AG10803 (cell line): ENCODE data around the gene PRRT4.

Experiments
- DNase-seq: peaks from one replicate; pipeline ENCODE4 v3.0.0; 2010; ENCODE audit warnings: low read depth
- H3K4me3 ChIP-seq: 2 replicates; pipeline ENCODE4 v1.5.1; 2011; ENCODE audit warnings: mild to moderate bottlenecking, low read length, control low read depth
- TF ChIP-seq, protein P1 (sequence below): conservative IDR thresholded peaks from 2 replicates; pipeline ENCODE4 v1.5.1; 2011; ENCODE audit warnings: mild to moderate bottlenecking, low read length, control low read depth, inconsistent platforms

Gene PRRT4

DNA sequence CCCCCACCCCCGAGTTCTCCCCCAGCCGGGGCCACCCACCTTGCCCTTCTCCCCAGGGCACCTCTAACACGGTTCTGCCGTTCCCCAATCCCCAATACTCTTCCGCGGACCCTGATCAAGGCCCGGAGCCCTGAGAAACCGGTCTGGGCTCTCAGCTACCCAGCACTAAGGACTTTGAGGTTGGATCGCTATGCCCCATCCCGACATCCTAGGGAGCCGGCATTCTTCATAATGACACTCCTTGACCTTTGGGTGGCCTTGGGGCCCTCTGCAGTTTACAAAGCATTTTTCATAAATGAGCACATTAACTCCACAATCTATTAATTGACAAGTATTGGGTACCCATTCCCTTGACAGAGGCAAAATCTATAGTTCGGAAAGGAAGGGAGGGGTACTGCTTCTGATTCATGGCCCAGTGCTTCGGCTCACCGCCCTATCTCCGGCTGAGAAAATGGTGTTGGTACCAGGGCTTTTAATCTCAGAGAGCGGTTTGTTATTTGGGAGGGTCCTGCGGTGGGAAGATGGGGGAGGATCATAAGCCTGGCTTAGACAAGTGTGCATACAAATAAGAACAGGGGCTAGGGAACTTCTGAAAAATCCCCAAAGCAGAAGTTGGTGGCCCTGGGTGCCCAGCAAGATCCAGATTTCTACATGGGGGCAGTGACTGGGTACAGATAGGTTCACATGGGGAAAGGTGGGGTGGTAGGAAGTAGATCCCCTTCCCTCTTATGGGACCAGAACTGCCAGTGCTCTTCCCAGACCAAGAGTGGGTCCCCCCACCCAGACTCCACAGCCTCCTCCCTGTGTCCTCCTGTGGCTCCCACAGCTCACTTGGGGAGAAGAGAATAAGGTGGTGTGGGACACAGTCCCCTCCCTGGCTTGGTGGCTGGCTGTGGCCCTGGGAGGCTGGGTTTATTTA, 45.1 kb upstream of the PRRT4 start:
- DNase-seq: no peak
- TF ChIP-seq, protein P1, sequence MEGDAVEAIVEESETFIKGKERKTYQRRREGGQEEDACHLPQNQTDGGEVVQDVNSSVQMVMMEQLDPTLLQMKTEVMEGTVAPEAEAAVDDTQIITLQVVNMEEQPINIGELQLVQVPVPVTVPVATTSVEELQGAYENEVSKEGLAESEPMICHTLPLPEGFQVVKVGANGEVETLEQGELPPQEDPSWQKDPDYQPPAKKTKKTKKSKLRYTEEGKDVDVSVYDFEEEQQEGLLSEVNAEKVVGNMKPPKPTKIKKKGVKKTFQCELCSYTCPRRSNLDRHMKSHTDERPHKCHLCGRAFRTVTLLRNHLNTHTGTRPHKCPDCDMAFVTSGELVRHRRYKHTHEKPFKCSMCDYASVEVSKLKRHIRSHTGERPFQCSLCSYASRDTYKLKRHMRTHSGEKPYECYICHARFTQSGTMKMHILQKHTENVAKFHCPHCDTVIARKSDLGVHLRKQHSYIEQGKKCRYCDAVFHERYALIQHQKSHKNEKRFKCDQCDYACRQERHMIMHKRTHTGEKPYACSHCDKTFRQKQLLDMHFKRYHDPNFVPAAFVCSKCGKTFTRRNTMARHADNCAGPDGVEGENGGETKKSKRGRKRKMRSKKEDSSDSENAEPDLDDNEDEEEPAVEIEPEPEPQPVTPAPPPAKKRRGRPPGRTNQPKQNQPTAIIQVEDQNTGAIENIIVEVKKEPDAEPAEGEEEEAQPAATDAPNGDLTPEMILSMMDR: no peak
- H3K4me3 ChIP-seq: peak overlapping the region; percentile 28

DNA sequence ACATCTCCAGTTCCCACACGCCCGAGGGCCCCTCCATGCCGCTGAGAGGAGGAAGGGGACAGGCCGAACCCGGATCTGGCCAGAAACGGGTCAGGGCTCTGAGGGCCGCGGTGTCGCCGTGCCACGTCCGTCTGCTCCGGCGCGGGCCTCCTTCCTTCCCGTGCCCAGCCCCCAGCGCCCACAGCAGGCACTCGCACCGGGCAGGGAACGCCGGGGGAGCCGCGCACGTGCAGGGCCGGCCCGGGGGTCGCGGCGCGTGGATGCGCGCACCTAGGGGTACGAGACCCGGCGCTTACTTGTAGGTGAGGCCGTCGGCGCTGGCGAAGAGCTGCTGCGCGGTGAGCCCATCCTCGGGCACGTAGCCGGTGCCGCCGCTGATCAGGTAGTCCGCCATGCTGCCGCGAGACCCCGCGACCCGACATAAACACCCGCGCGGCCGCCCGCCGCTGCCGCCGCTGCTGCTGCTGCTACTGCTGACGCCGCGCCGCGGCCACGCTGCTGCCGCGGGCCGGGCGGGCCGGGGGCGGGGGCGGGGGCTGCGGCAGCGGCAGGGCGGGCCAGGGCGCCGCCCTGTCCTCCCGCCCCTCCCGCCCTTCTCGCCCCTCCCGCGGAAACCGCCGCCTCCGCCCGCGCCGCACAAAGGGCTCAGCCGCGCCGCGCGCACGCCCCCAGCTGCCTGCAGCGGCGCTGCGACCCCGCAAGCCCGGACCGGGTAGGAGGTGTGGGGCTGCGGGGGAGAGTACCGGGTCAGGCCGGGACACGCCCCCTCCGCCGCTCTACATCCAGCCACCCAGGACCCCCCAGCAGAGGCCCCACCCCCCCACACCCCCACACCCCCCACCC, 44.2 kb upstream of the PRRT4 start:
- DNase-seq: peak; percentile 29
- TF ChIP-seq, protein P1: no peak
- peak overlapping the region; percentile 80 for H3K4me3 ChIP-seq

DNA sequence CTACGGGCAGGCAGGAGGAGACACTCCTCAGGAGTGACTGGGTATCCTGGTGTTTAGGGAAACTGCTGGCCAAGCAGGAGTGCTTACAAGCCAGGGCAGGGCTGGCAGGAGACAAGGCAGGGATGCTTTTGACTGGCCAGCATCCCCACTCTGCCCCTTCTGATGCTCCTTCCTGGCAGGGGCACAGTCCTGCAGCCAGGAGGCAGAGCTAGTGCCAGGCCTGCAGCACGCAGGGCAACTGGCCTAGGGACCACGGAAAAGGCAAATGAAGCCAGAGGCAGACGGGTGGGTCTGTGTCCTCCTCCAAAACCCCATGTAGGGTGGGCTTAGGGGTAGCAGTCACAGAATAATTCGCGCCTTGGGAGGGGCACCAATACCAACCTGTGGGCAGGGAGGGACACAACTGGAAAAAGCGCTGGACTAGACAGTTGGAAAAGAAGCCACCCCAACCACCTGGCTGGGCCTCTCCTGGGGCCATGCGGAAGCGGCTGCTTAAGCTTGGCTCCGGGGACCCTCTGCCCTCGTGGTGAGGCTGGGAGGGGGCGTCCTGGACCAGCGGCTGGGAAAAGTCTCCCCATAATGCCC, 43.5 kb upstream of the PRRT4 start:
- H3K4me3 ChIP-seq: peak overlapping the region; percentile 80
- peak; percentile 30 for DNase-seq
- TF ChIP-seq, protein P1: peak; percentile 44

DNA sequence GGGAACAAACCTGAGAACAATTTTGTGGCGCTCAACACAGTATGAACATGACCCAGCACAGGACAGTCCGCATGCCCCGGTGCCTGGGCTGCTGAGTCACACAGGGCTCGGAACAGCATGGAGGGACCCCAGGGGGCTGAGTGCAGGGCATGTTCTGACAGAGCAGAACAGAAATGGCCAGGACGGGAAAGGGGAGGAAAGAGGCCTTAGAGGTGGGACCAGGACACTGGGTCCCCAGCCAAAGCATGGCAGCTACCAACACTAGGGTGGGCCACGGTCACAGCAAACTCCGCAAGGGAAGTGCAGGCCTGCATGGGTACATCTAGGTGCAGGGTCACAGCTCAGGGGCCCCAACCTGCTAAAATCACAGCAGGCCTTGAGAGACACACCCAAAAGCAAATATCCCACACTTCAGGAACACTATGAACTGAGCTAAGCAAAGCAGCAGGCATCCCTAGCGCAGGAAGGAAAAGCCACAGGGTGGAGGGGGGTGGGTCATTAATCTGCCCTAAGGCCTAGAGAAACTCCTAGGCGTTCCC, 42.7 kb upstream of the PRRT4 start:
- no peak for DNase-seq
- peak overlapping the region; percentile 80 for H3K4me3 ChIP-seq
- TF ChIP-seq, protein P1: no peak

DNA sequence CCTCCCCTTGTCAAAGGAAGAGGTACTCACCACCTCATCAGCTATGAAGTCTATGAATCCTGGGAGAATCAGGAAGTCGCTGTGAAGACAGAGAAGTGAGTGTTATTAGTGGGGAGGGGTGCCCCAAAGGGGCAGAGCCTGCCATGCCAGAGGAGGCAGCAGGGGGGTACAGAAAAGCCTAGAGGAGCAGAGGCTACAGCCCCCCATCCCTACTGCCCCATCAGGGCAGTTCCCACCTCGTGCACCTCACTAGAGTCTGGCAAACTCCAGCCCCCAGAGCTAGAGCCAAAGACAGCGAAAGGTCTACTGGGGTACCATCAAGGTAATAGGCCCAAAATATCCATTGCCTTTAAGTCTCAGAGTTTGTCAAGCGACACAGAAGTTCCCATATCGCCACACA, 42.2 kb upstream of the PRRT4 start:
- no peak for DNase-seq
- H3K4me3 ChIP-seq: no peak overlapping the region
- TF ChIP-seq, protein P1: no peak

DNA sequence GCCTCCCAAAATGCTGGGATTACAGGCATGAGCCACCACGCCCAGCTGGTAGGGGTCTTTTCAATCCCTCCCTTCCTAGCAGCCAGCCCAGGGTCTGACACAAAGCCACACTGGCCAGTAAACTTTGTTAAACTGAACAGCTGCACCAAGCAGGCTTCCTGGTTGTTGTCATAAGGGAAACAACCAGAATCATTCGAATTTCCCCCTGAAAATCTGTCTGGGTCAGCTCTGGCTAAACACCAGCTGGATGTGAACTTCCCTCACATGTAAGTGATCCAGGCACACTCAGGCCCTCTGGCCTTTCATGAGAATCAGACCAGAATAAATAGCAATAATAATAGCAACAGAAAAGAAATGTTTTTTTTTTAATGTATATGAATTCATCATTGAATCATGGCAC, 40.9 kb upstream of the PRRT4 start:
- no peak overlapping the region for H3K4me3 ChIP-seq
- TF ChIP-seq, protein P1: no peak
- DNase-seq: no peak
